HG03460 (cell line): ENCODE measurements around the gene CLCN6.

ENCODE experiments used
- ATAC-seq: cut with Tn5 transposase; IDR thresholded peaks from one replicate; pipeline ENCODE4 v1.9.1; 2021; ENCODE audit not compliant: unreplicated experiment

Gene CLCN6

GRCh38 chr1:11874624-11875023 lies 68.6 kb downstream of the CLCN6 start:
- no peak for ATAC-seq

- ATAC-seq = no peak
Observed at GRCh38 chr1:11875094-11875493, 69.1 kb downstream of the CLCN6 start.

- no peak for ATAC-seq
Observed at GRCh38 chr1:11877074-11877473, 71.1 kb downstream of the CLCN6 start.

- ATAC-seq = no peak
Observed at GRCh38 chr1:11878081-11878890, 72.3 kb downstream of the CLCN6 start.

- ATAC-seq = no peak
Observed at GRCh38 chr1:11878891-11879190, 72.8 kb downstream of the CLCN6 start.

- ATAC-seq = no peak
Observed at GRCh38 chr1:11879311-11880180, 73.6 kb downstream of the CLCN6 start.

GRCh38 chr1:11880181-11880575 lies 74.2 kb downstream of the CLCN6 start:
- ATAC-seq = no peak

GRCh38 chr1:11880911-11881748 lies 75.1 kb downstream of the CLCN6 start:
- no peak for ATAC-seq

- ATAC-seq = no peak
Observed at GRCh38 chr1:11881749-11882441, 75.9 kb downstream of the CLCN6 start.

- ATAC-seq = no peak
Observed at GRCh38 chr1:11882814-11883538, 77.0 kb downstream of the CLCN6 start.

GRCh38 chr1:11885916-11886315 lies 79.9 kb downstream of the CLCN6 start:
- no peak for ATAC-seq

- ATAC-seq = no peak
Observed at GRCh38 chr1:11886986-11887665, 81.1 kb downstream of the CLCN6 start.

GRCh38 chr1:11887666-11888007 lies 81.6 kb downstream of the CLCN6 start:
- no peak for ATAC-seq

GRCh38 chr1:11888206-11888876 lies 82.3 kb downstream of the CLCN6 start:
- ATAC-seq = no peak

- ATAC-seq = no peak
Observed at GRCh38 chr1:11888877-11889208, 82.9 kb downstream of the CLCN6 start.

- no peak for ATAC-seq
Observed at GRCh38 chr1:11891433-11892186, 85.6 kb downstream of the CLCN6 start.
